Measurements from ENCODE around the gene OR13A1. TPM values are rescaled to one million over a fixed set of nuclear protein-coding genes. Genes with fewer than 3 reads are reported as not detected.
A peak's percentile ranks its signal among the peaks of the same experiment; 100 is the strongest.
"Not testable (repeated sequence)": the region's sequence is repeated elsewhere in the genome, so short reads cannot be mapped to it uniquely, and the experiment has no call there.

Gene OR13A1
- total RNA-seq, 2 experiments from 2014 or later = not detected

DNA sequence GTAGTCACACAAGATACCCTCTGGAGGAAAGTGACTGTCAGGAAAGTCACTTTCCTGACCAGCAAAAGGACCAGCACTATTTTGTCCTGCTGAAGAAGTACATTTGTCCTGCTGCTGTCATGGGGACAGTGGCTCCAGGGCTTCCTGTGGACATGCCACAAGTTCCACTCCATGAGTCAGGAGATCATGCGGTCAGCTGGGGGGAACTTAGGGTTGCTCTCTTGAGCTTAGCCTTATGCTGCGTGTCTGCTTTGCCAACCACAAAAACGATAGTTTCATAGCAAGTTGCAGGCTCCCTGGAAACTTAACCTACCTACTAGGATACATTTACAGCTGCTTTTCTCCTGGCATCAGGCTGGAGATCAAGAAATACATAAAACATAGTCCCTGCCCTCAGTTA, 38.9 kb upstream of the OR13A1 start:
- Mint-ChIP-seq H3K27ac (no peak overlapping the region), H3K4me3 (no peak overlapping the region), H3K4me1 (ENCODE audit: low read depth) (no peaks in the 10 kb centered on the region), H3K36me3 (ENCODE audit: low read depth) (no peaks in the 10 kb centered on the region), H3K9me3 (no peaks in the 10 kb centered on the region), H3K27me3 (peaks cover 5% of the 10 kb centered on the region)
- DNase-seq = peak in 2 of 14 experiments; percentile 37 to 53
- no peak for ATAC-seq (ENCODE audit: poor library complexity)
- Histone ChIP-seq H3K27me3 (ENCODE audit: control insufficient read depth in 1 of 2, insufficient read depth in 2 of 2, low read length in 2 of 2) (no peaks in the 10 kb centered on the region), H3K27ac (ENCODE audit: low read depth in 1 of 2, low read length in 2 of 2) (no peak overlapping the region), H3K4me3 (ENCODE audit: low read length) (no peak overlapping the region), H3K9me3 (ENCODE audit: control insufficient read depth in 1 of 2, insufficient read depth in 1 of 2, low read length in 2 of 2) (no peaks in the 10 kb centered on the region), H3K4me1 (ENCODE audit: insufficient read depth, low read length) (no peaks in the 10 kb centered on the region), H3K36me3 (ENCODE audit: insufficient read depth, low read length) (no peaks in the 10 kb centered on the region)
- TF ChIP-seq CTCF (IDR thresholded peaks at IDR 0.05) = no peak
- intact Hi-C loops (cut with DNase I, micrococcal nuclease) = no loop called here
- ChIA-PET POLR2A (no interaction called here), CTCF (no interaction called here)

DNA sequence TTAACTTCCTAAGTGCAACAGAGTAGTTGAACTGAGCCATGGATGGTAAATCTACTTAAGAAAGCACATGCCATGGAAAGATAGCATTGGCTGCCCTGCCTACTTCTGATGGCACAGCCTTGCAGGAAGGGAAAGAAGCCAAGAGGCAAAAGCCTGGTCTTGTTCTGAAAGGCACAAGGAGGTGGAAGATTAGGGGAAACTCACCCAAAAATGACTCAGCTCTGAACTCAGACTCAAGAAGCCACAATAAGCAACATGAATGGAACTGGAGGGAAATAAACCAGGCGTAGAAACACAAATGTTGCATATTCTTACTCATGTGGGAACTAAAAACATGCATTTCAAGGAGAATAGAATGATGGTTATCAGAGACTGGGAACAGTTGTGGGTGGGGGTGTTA, 37.8 kb upstream of the OR13A1 start:
- POLR2A ChIA-PET = no interaction called here
- Histone ChIP-seq H3K27ac (ENCODE audit: low read depth in 1 of 2, low read length in 2 of 2) (no peak overlapping the region), H3K4me1 (ENCODE audit: insufficient read depth, low read length) (no peaks in the 10 kb centered on the region), H3K4me3 (ENCODE audit: low read length) (no peak overlapping the region), H3K27me3 (ENCODE audit: control insufficient read depth in 1 of 2, insufficient read depth in 2 of 2, low read length in 2 of 2) (no peaks in the 10 kb centered on the region), H3K9me3 (ENCODE audit: control insufficient read depth in 1 of 2, insufficient read depth in 1 of 2, low read length in 2 of 2) (peaks cover 0 to 4% of the 10 kb centered on the region in 2 experiments), H3K36me3 (ENCODE audit: insufficient read depth, low read length) (no peaks in the 10 kb centered on the region)
- H3K36me3 Mint-ChIP-seq (ENCODE audit: low read depth) = no peaks in the 10 kb centered on the region
- H3K9me3 Mint-ChIP-seq = no peaks in the 10 kb centered on the region
- intact Hi-C loops (cut with DNase I, micrococcal nuclease) = no loop called here
- peaks cover 5% of the 10 kb centered on the region for H3K27me3 Mint-ChIP-seq
- no peak overlapping the region for H3K27ac Mint-ChIP-seq
- no peak for TF ChIP-seq CTCF (IDR thresholded peaks at IDR 0.05)
- H3K4me1 Mint-ChIP-seq (ENCODE audit: low read depth) = no peaks in the 10 kb centered on the region
- CTCF ChIA-PET = no interaction called here
- ATAC-seq (ENCODE audit: poor library complexity) = no peak
- DNase-seq = no peak
- no peak overlapping the region for H3K4me3 Mint-ChIP-seq

DNA sequence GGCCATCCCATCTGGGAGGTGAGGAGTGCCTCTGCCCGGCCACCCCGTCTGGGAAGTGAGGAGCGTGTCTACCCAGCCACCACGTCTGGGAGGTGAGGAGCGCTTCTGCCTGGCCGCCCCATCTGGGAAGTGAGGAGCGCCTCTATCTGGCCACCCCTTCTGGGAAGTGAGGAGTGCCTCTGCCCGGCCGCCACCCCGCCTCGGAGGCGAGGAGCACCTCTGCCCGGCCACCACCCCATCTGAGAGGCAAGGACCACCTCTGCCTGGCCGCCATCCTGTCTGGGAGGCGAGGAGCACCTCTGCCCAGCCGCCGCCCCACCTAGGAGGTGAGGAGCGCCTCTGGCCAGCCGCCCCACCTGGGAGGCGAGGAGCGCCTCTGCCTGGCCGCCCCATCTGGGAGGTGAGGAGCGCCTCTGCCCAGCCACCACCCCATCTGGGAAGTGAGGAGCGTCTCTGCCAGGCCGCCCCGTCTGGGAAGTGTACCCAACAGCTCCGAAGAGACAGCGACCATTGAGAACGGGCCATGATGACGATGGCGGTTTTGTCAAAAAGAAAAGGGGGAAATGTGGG, 32.9 kb upstream of the OR13A1 start:
- intact Hi-C loops (cut with DNase I, micrococcal nuclease); CTCF ChIA-PET: not testable (repeated sequence)

GRCh38 chr10:45347464-45347863, 32.1 kb upstream of the OR13A1 start:
- CTCF ChIA-PET; ATAC-seq (ENCODE audit: poor library complexity); DNase-seq; H3K4me1 ChIP-seq (ENCODE audit: insufficient read depth, low read length); H3K4me1 Mint-ChIP-seq (ENCODE audit: low read depth); H3K27ac ChIP-seq (ENCODE audit: low read depth in 1 of 2, low read length in 2 of 2); H3K9me3 Mint-ChIP-seq; H3K27me3 Mint-ChIP-seq; H3K36me3 Mint-ChIP-seq (ENCODE audit: low read depth); POLR2A ChIA-PET; H3K27ac Mint-ChIP-seq; H3K4me3 ChIP-seq (ENCODE audit: low read length); H3K27me3 ChIP-seq (ENCODE audit: control insufficient read depth in 1 of 2, insufficient read depth in 2 of 2, low read length in 2 of 2); H3K4me3 Mint-ChIP-seq; intact Hi-C loops (cut with DNase I, micrococcal nuclease); H3K36me3 ChIP-seq (ENCODE audit: insufficient read depth, low read length): not testable (repeated sequence)
- peaks cover 0 to 27% of the 10 kb centered on the region in 2 experiments for H3K9me3 ChIP-seq (ENCODE audit: control insufficient read depth in 1 of 2, insufficient read depth in 1 of 2, low read length in 2 of 2)

More for the DNA sequence above, 32.9 kb upstream of the OR13A1 start:
- H3K27me3 ChIP-seq (ENCODE audit: control insufficient read depth in 1 of 2, insufficient read depth in 2 of 2, low read length in 2 of 2); H3K9me3 Mint-ChIP-seq; POLR2A ChIA-PET; H3K27me3 Mint-ChIP-seq; DNase-seq; H3K4me1 ChIP-seq (ENCODE audit: insufficient read depth, low read length); H3K4me3 Mint-ChIP-seq; H3K27ac ChIP-seq (ENCODE audit: low read depth in 1 of 2, low read length in 2 of 2); H3K4me1 Mint-ChIP-seq (ENCODE audit: low read depth); H3K36me3 ChIP-seq (ENCODE audit: insufficient read depth, low read length); H3K27ac Mint-ChIP-seq; H3K36me3 Mint-ChIP-seq (ENCODE audit: low read depth); ATAC-seq (ENCODE audit: poor library complexity); H3K4me3 ChIP-seq (ENCODE audit: low read length): not testable (repeated sequence)
- H3K9me3 ChIP-seq (ENCODE audit: control insufficient read depth in 1 of 2, insufficient read depth in 1 of 2, low read length in 2 of 2) = peaks cover 0 to 27% of the 10 kb centered on the region in 2 experiments

DNA sequence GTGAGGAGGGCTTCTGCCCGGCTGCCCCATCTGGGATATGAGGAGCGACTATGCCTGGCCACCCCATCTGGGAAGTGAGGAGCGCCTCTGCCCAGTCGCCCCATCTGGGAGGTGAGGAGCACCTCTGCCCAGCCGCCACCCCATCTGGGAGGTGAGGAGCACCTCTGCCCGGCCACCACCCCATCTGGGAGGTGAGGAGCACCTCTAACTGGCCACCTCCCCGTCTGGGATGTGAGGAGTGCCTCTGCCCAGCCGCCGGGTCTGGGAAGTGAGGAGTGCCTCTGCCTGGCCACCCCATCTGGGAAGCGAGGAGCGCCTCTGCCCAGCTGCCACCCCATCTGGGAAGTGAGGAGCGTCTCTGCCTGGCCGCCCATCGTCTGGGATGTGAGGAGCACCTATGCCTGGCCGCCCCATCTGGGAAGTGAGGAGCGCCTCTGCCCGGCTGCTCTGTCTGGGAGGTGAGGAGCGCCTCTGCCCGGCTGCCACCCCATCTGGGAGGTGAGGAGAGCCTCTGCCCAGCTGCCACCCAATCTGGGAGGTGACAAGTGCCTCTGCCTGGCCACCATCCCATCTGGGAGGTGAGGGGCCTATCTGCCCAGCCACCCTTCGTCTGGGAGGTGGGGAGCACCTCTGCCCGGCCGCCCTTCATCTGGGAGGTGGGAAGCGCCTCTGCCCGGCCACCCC, 31.4 kb upstream of the OR13A1 start:
- H3K9me3 Mint-ChIP-seq; H3K4me1 ChIP-seq (ENCODE audit: insufficient read depth, low read length); H3K27me3 ChIP-seq (ENCODE audit: control insufficient read depth in 1 of 2, insufficient read depth in 2 of 2, low read length in 2 of 2); DNase-seq; H3K27ac ChIP-seq (ENCODE audit: low read depth in 1 of 2, low read length in 2 of 2); H3K27me3 Mint-ChIP-seq; H3K27ac Mint-ChIP-seq; POLR2A ChIA-PET; CTCF ChIA-PET; intact Hi-C loops (cut with DNase I, micrococcal nuclease); H3K4me1 Mint-ChIP-seq (ENCODE audit: low read depth); H3K36me3 Mint-ChIP-seq (ENCODE audit: low read depth); H3K4me3 Mint-ChIP-seq; H3K36me3 ChIP-seq (ENCODE audit: insufficient read depth, low read length); ATAC-seq (ENCODE audit: poor library complexity); H3K4me3 ChIP-seq (ENCODE audit: low read length): not testable (repeated sequence)
- peaks cover 0 to 27% of the 10 kb centered on the region in 2 experiments for H3K9me3 ChIP-seq (ENCODE audit: control insufficient read depth in 1 of 2, insufficient read depth in 1 of 2, low read length in 2 of 2)

DNA sequence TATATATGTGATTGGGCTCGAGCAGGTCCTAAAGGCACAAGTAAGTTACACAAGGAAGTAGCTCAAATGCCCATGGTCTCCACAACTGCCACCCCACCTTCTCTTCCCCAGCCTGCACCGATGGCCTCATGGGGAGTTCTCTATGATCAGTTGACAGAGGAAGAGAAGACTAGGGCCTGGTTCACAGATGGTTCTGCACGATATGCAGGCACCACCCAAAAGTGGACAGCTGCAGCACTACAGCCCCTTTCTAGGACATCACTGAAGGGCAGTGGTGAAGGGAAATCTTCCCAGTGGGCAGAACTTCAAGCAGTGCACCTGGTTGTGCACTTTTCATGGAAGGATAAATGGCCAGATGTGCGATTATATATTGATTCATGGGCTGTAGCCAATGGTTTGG, 25.0 kb upstream of the OR13A1 start:
- CTCF ChIA-PET; H3K9me3 ChIP-seq (ENCODE audit: control insufficient read depth in 1 of 2, insufficient read depth in 1 of 2, low read length in 2 of 2); H3K4me3 ChIP-seq (ENCODE audit: low read length); H3K36me3 Mint-ChIP-seq (ENCODE audit: low read depth); H3K27ac ChIP-seq (ENCODE audit: low read depth in 1 of 2, low read length in 2 of 2); H3K27me3 Mint-ChIP-seq; H3K4me3 Mint-ChIP-seq; H3K4me1 ChIP-seq (ENCODE audit: insufficient read depth, low read length); H3K36me3 ChIP-seq (ENCODE audit: insufficient read depth, low read length); H3K9me3 Mint-ChIP-seq; POLR2A ChIA-PET; H3K4me1 Mint-ChIP-seq (ENCODE audit: low read depth); H3K27ac Mint-ChIP-seq; DNase-seq; intact Hi-C loops (cut with DNase I, micrococcal nuclease); H3K27me3 ChIP-seq (ENCODE audit: control insufficient read depth in 1 of 2, insufficient read depth in 2 of 2, low read length in 2 of 2); ATAC-seq (ENCODE audit: poor library complexity): not testable (repeated sequence)

Data from CD4-positive, alpha-beta T cell (primary cell).